ENCODE measurements around the gene RMC1. TPM values are rescaled to one million over a fixed set of nuclear protein-coding genes. Genes with fewer than 3 reads are reported as not detected.

RMC1 gene
- total RNA-seq, 2 donors from 2014 or later = 58.8 to 61.1 TPM

- Mint-ChIP-seq H3K36me3 (peaks cover 16% of the 10 kb centered on the region), H3K9me3 (no peaks in the 10 kb centered on the region), H3K4me1 (ENCODE audit: low read depth in 2 of 2) (peaks cover 10 to 16% of the 10 kb centered on the region in 2 donors), H3K4me3 (no peak overlapping the region), H3K27me3 (no peaks in the 10 kb centered on the region), H3K27ac (peak overlapping the region; percentile 53 to 84)
- DNase-seq (ENCODE audit: low spot score) (no peak), ATAC-seq (peak in 1 of 2 donors; percentile 71)
Observed at GRCh38 chr18:23529604-23530003, 26.3 kb downstream of the RMC1 start.

- Mint-ChIP-seq H3K36me3 (peaks cover 15% of the 10 kb centered on the region), H3K9me3 (no peaks in the 10 kb centered on the region), H3K27ac (peak overlapping the region; percentile 53 to 84)
Observed at GRCh38 chr18:23530195-23530594, 26.9 kb downstream of the RMC1 start.

GRCh38 chr18:23531912-23532311 is 28.6 kb downstream of the RMC1 start:
- no peak overlapping the region for H3K4me3 Mint-ChIP-seq
- DNase-seq (ENCODE audit: low spot score) = no peak
- peaks cover 12 to 16% of the 10 kb centered on the region in 2 donors for H3K4me1 Mint-ChIP-seq (ENCODE audit: low read depth in 2 of 2)
- no peaks in the 10 kb centered on the region for H3K27me3 Mint-ChIP-seq
- no peak for ATAC-seq
- H3K36me3 Mint-ChIP-seq = peaks cover 15% of the 10 kb centered on the region
- H3K9me3 Mint-ChIP-seq = no peaks in the 10 kb centered on the region
- peak overlapping the region; percentile 37 to 66 for H3K27ac Mint-ChIP-seq

More at GRCh38 chr18:23530195-23530594, 26.9 kb downstream of the RMC1 start:
- Mint-ChIP-seq H3K27me3 (no peaks in the 10 kb centered on the region), H3K4me3 (no peak overlapping the region), H3K4me1 (ENCODE audit: low read depth in 2 of 2) (peaks cover 11 to 16% of the 10 kb centered on the region in 2 donors)
- ATAC-seq (no peak), DNase-seq (ENCODE audit: low spot score) (no peak)

- Mint-ChIP-seq H3K36me3 (peaks cover 19% of the 10 kb centered on the region), H3K9me3 (no peaks in the 10 kb centered on the region), H3K27me3 (no peaks in the 10 kb centered on the region), H3K27ac (peak overlapping the region; percentile 37 to 66), H3K4me3 (no peak overlapping the region), H3K4me1 (ENCODE audit: low read depth in 2 of 2) (peaks cover 16% of the 10 kb centered on the region in 2 donors)
- DNase-seq (ENCODE audit: low spot score) = no peak
- no peak for ATAC-seq
Observed at GRCh38 chr18:23532848-23533247, 29.5 kb downstream of the RMC1 start.

GRCh38 chr18:23534276-23534675 is 31.0 kb downstream of the RMC1 start:
- peaks cover 11 to 12% of the 10 kb centered on the region in 2 donors for H3K4me1 Mint-ChIP-seq (ENCODE audit: low read depth in 2 of 2)
- H3K9me3 Mint-ChIP-seq = no peaks in the 10 kb centered on the region
- ATAC-seq = no peak
- peak overlapping the region in 1 of 2 donors; percentile 77 for H3K27ac Mint-ChIP-seq
- H3K4me3 Mint-ChIP-seq = no peak overlapping the region
- DNase-seq (ENCODE audit: low spot score) = no peak
- H3K27me3 Mint-ChIP-seq = no peaks in the 10 kb centered on the region
- peaks cover 23% of the 10 kb centered on the region for H3K36me3 Mint-ChIP-seq

- no peak for ATAC-seq
Observed at GRCh38 chr18:23536204-23536603, 32.9 kb downstream of the RMC1 start.

GRCh38 chr18:23537274-23537673 is 34.0 kb downstream of the RMC1 start:
- Mint-ChIP-seq H3K27ac (peak overlapping the region; percentile 18 to 73), H3K36me3 (peaks cover 33% of the 10 kb centered on the region), H3K9me3 (no peaks in the 10 kb centered on the region), H3K4me3 (no peak overlapping the region), H3K27me3 (no peaks in the 10 kb centered on the region), H3K4me1 (ENCODE audit: low read depth in 2 of 2) (peaks cover 25 to 27% of the 10 kb centered on the region in 2 donors)
- DNase-seq (ENCODE audit: low spot score) (no peak), ATAC-seq (no peak)

More at GRCh38 chr18:23536204-23536603, 32.9 kb downstream of the RMC1 start:
- H3K36me3 Mint-ChIP-seq = peaks cover 31% of the 10 kb centered on the region
- H3K9me3 Mint-ChIP-seq = no peaks in the 10 kb centered on the region
- peak overlapping the region in 1 of 2 donors; percentile 77 for H3K27ac Mint-ChIP-seq
- H3K4me1 Mint-ChIP-seq (ENCODE audit: low read depth in 2 of 2) = peaks cover 17 to 21% of the 10 kb centered on the region in 2 donors
- no peaks in the 10 kb centered on the region for H3K27me3 Mint-ChIP-seq
- DNase-seq (ENCODE audit: low spot score) = no peak
- H3K4me3 Mint-ChIP-seq = no peak overlapping the region

- Mint-ChIP-seq H3K4me3 (no peak overlapping the region), H3K36me3 (peaks cover 38% of the 10 kb centered on the region), H3K27ac (peak overlapping the region; percentile 18 to 73), H3K9me3 (no peaks in the 10 kb centered on the region), H3K27me3 (no peaks in the 10 kb centered on the region), H3K4me1 (ENCODE audit: low read depth in 2 of 2) (peaks cover 25 to 32% of the 10 kb centered on the region in 2 donors)
- ATAC-seq = no peak
- no peak for DNase-seq (ENCODE audit: low spot score)
Observed at GRCh38 chr18:23538001-23538400, 34.7 kb downstream of the RMC1 start.

- DNase-seq (ENCODE audit: low spot score) = no peak
- Mint-ChIP-seq H3K4me1 (ENCODE audit: low read depth in 2 of 2) (peaks cover 25 to 32% of the 10 kb centered on the region in 2 donors), H3K4me3 (no peak overlapping the region), H3K27ac (peak overlapping the region; percentile 71 to 94), H3K9me3 (no peaks in the 10 kb centered on the region), H3K36me3 (peaks cover 42% of the 10 kb centered on the region), H3K27me3 (no peaks in the 10 kb centered on the region)
- ATAC-seq = no peak
Observed at GRCh38 chr18:23538870-23539269, 35.6 kb downstream of the RMC1 start.

GRCh38 chr18:23539296-23539695 is 36.0 kb downstream of the RMC1 start:
- H3K36me3 Mint-ChIP-seq = peaks cover 43% of the 10 kb centered on the region
- H3K4me1 Mint-ChIP-seq (ENCODE audit: low read depth in 2 of 2) = peaks cover 25 to 32% of the 10 kb centered on the region in 2 donors
- peak overlapping the region; percentile 71 to 94 for H3K27ac Mint-ChIP-seq
- H3K27me3 Mint-ChIP-seq = no peaks in the 10 kb centered on the region
- ATAC-seq = no peak
- DNase-seq (ENCODE audit: low spot score) = no peak
- H3K9me3 Mint-ChIP-seq = no peaks in the 10 kb centered on the region
- no peak overlapping the region for H3K4me3 Mint-ChIP-seq

- H3K27ac Mint-ChIP-seq = peak overlapping the region; percentile 71 to 94
- ATAC-seq = no peak
- no peak for DNase-seq (ENCODE audit: low spot score)
- H3K9me3 Mint-ChIP-seq = no peaks in the 10 kb centered on the region
- H3K27me3 Mint-ChIP-seq = no peaks in the 10 kb centered on the region
- H3K4me3 Mint-ChIP-seq = peak overlapping the region; percentile 77
- peaks cover 49% of the 10 kb centered on the region for H3K36me3 Mint-ChIP-seq
- H3K4me1 Mint-ChIP-seq (ENCODE audit: low read depth in 2 of 2) = peaks cover 25 to 32% of the 10 kb centered on the region in 2 donors
Observed at GRCh38 chr18:23539911-23540525, 36.7 kb downstream of the RMC1 start.

GRCh38 chr18:23540867-23541266 is 37.6 kb downstream of the RMC1 start:
- H3K27me3 Mint-ChIP-seq = no peaks in the 10 kb centered on the region
- H3K27ac Mint-ChIP-seq = peak overlapping the region; percentile 71 to 94
- peak overlapping the region; percentile 77 for H3K4me3 Mint-ChIP-seq
- H3K4me1 Mint-ChIP-seq (ENCODE audit: low read depth in 2 of 2) = peaks cover 25 to 30% of the 10 kb centered on the region in 2 donors
- peaks cover 48% of the 10 kb centered on the region for H3K36me3 Mint-ChIP-seq
- DNase-seq (ENCODE audit: low spot score) (no peak), ATAC-seq (peak; percentile 81)
- no peaks in the 10 kb centered on the region for H3K9me3 Mint-ChIP-seq

GRCh38 chr18:23541349-23542093 is 38.2 kb downstream of the RMC1 start:
- H3K4me1 Mint-ChIP-seq (ENCODE audit: low read depth in 2 of 2) = peaks cover 28 to 34% of the 10 kb centered on the region in 2 donors
- peaks cover 47% of the 10 kb centered on the region for H3K36me3 Mint-ChIP-seq
- peak overlapping the region; percentile 71 to 94 for H3K27ac Mint-ChIP-seq
- H3K27me3 Mint-ChIP-seq = no peaks in the 10 kb centered on the region
- H3K4me3 Mint-ChIP-seq = peak overlapping the region; percentile 77
- DNase-seq (ENCODE audit: low spot score) (no peak), ATAC-seq (peak in 1 of 2 donors; percentile 75)
- H3K9me3 Mint-ChIP-seq = no peaks in the 10 kb centered on the region

GRCh38 chr18:23542461-23542860 is 39.1 kb downstream of the RMC1 start:
- Mint-ChIP-seq H3K9me3 (no peaks in the 10 kb centered on the region), H3K4me3 (no peak overlapping the region), H3K27me3 (no peaks in the 10 kb centered on the region), H3K4me1 (ENCODE audit: low read depth in 2 of 2) (peaks cover 29 to 33% of the 10 kb centered on the region in 2 donors), H3K36me3 (peaks cover 46% of the 10 kb centered on the region), H3K27ac (peak overlapping the region; percentile 71 to 77)
- DNase-seq (ENCODE audit: low spot score) (no peak), ATAC-seq (no peak)

All from natural killer cell treated with Interleukin-12 subunit alpha and Interleukin-12 subunit beta and Interleukin-15 and Interleukin-18, amount 100 ng/mL, for 72 hours (primary cell).